ENCODE data around the gene PCBP3.
A peak's percentile ranks its signal among the peaks of the same experiment; 100 is the strongest.
"Not testable (repeated sequence)": the region's sequence is repeated elsewhere in the genome, so short reads cannot be mapped to it uniquely, and the experiment has no call there.

The PCBP3 gene

GRCh38 chr21:45975020-45975666 is 331.6 kb downstream of the PCBP3 start:
- DNase-seq: peak in 1 of 3 experiments; percentile 30

- not testable (repeated sequence) for DNase-seq
Measured at GRCh38 chr21:45975667-45976409, 332.3 kb downstream of the PCBP3 start.

- no peak for DNase-seq
Measured at GRCh38 chr21:45976701-45977311, 333.3 kb downstream of the PCBP3 start.

GRCh38 chr21:45977396-45977795 is 333.9 kb downstream of the PCBP3 start:
- DNase-seq: no peak

- DNase-seq: no peak
Measured at GRCh38 chr21:45979141-45979631, 335.7 kb downstream of the PCBP3 start.

GRCh38 chr21:45979651-45980050 is 336.1 kb downstream of the PCBP3 start:
- DNase-seq: no peak

GRCh38 chr21:45980271-45980670 is 336.7 kb downstream of the PCBP3 start:
- DNase-seq: no peak

GRCh38 chr21:45980697-45981096 is 337.2 kb downstream of the PCBP3 start:
- DNase-seq: no peak

GRCh38 chr21:45981151-45982091 is 337.9 kb downstream of the PCBP3 start, which contains the start of gene COL6A1:
COL6A1 (plus strand) TSS chr21:45981770; CDS start chr21:45981851, 81 bp downstream.
- DNase-seq: peak; percentile 31 to 85 (median 78)

GRCh38 chr21:45982092-45982757 is 338.7 kb downstream of the PCBP3 start:
- DNase-seq: peak in 2 of 3 experiments; percentile 51 to 57

GRCh38 chr21:45982758-45983648 is 339.5 kb downstream of the PCBP3 start:
- no peak for DNase-seq

- DNase-seq: no peak
Measured at GRCh38 chr21:45983649-45983965, 340.1 kb downstream of the PCBP3 start.

- DNase-seq: peak in 2 of 3 experiments; percentile 15 to 16
Measured at GRCh38 chr21:45983981-45984551, 340.5 kb downstream of the PCBP3 start.

- no peak for DNase-seq
Measured at GRCh38 chr21:45984584-45985095, 341.1 kb downstream of the PCBP3 start.

- DNase-seq: no peak
Measured at GRCh38 chr21:45985471-45986315, 342.2 kb downstream of the PCBP3 start.

GRCh38 chr21:45986316-45987051 is 343.0 kb downstream of the PCBP3 start:
- no peak for DNase-seq

- DNase-seq: no peak
Measured at GRCh38 chr21:45987121-45987711, 343.7 kb downstream of the PCBP3 start.
